Cardiac muscle cell (in vitro differentiated cells and primary cell): ENCODE measurements around the gene CEP68. TPM values are rescaled to one million over a fixed set of nuclear protein-coding genes. Genes with fewer than 3 reads are reported as not detected.

ENCODE experiments used
- DNase-seq, 2 donors: peaks; one replicate each; pipeline versions ENCODE4 v3.0.0 to v3.0.0-alpha.2; 2010 to 2017; ENCODE audit warnings: low read depth in 1 of 2, low spot score in 1 of 2
- H3K27ac ChIP-seq: fragments of 200-600 bp; sonication (generic); 2 replicates; pipeline ENCODE4 v1.5.1; 2016
- H3K27me3 ChIP-seq: fragments of 200-600 bp; sonication (generic); 2 replicates; pipeline ENCODE4 v1.6.0; 2016; ENCODE audit warnings: control low read depth
- H3K36me3 ChIP-seq: fragments of 200-600 bp; sonication (generic); 2 replicates; pipeline ENCODE4 v1.5.1; 2016; ENCODE audit warnings: control low read depth
- H3K4me1 ChIP-seq: fragments of 200-600 bp; sonication (generic); 2 replicates; pipeline ENCODE4 v1.8.1; 2017; ENCODE audit warnings: low read depth, mild to moderate bottlenecking, mixed run types
- H3K4me3 ChIP-seq: fragments of 200-600 bp; sonication (generic); 2 replicates; pipeline ENCODE4 v1.5.1; 2016; ENCODE audit warnings: mild to moderate bottlenecking
- H3K9me3 ChIP-seq: fragments of 200-600 bp; sonication (generic); 2 replicates; pipeline ENCODE4 v1.5.1; 2017; ENCODE audit warnings: low read depth, mild to moderate bottlenecking, control low read depth
- CTCF ChIP-seq: IDR thresholded peaks from 2 replicates; pipeline ENCODE4 v1.5.1; 2012; ENCODE audit warnings: low read depth, mild to moderate bottlenecking, low read length
- polyA plus RNA-seq: library from polyadenylated mRNA; unstranded; fragments of >200 nt; fragmentation: Nextera tagmentation; extraction: Ambion mirVana; gene quantifications from 2 replicates; pipeline ENCODE4 v1.2.1, GENCODE V29; 2016
- total RNA-seq: library from RNA; depleted of rRNA; stranded (reverse); fragments of >200 nt; gene quantifications from 2 replicates; pipeline ENCODE4 v1.2.3, GENCODE V29; 2016

The CEP68 gene
- total and polyA plus RNA-seq, 2 experiments from 2014 or later, result 17.6 to 28.3 TPM

- Histone ChIP-seq H3K36me3 (peaks cover 37% of the 10 kb centered on the region), H3K4me3 (no peak overlapping the region), H3K27ac (no peak overlapping the region), H3K27me3 (no peaks in the 10 kb centered on the region), H3K4me1 (no peaks in the 10 kb centered on the region), H3K9me3 (no peaks in the 10 kb centered on the region)
- TF ChIP-seq CTCF, result no peak
- DNase-seq, result no peak
Observed at GRCh38 chr2:65098741-65099140, 42.5 kb downstream of the CEP68 start.

- no peaks in the 10 kb centered on the region for H3K4me1 ChIP-seq
- DNase-seq, result no peak
- peaks cover 38% of the 10 kb centered on the region for H3K36me3 ChIP-seq
- no peaks in the 10 kb centered on the region for H3K9me3 ChIP-seq
- no peak overlapping the region for H3K27ac ChIP-seq
- no peaks in the 10 kb centered on the region for H3K27me3 ChIP-seq
- H3K4me3 ChIP-seq, result no peak overlapping the region
- no peak for TF ChIP-seq CTCF
Observed at GRCh38 chr2:65101071-65101470, 44.9 kb downstream of the CEP68 start.

GRCh38 chr2:65103013-65103715 is 46.9 kb downstream of the CEP68 start:
- Histone ChIP-seq H3K9me3 (no peaks in the 10 kb centered on the region), H3K27me3 (no peaks in the 10 kb centered on the region), H3K4me3 (no peak overlapping the region), H3K36me3 (peaks cover 25% of the 10 kb centered on the region), H3K27ac (no peak overlapping the region), H3K4me1 (no peaks in the 10 kb centered on the region)
- no peak for DNase-seq
- TF ChIP-seq CTCF, result no peak

GRCh38 chr2:65107530-65107929 is 51.3 kb downstream of the CEP68 start:
- TF ChIP-seq CTCF, result no peak

GRCh38 chr2:65108780-65109179 is 52.6 kb downstream of the CEP68 start:
- no peak for TF ChIP-seq CTCF
- Histone ChIP-seq H3K4me3 (no peak overlapping the region), H3K9me3 (no peaks in the 10 kb centered on the region), H3K4me1 (no peaks in the 10 kb centered on the region), H3K27ac (no peak overlapping the region), H3K36me3 (peaks cover 4% of the 10 kb centered on the region), H3K27me3 (no peaks in the 10 kb centered on the region)
- no peak for DNase-seq

More at GRCh38 chr2:65107530-65107929, 51.3 kb downstream of the CEP68 start:
- no peaks in the 10 kb centered on the region for H3K4me1 ChIP-seq
- no peak overlapping the region for H3K27ac ChIP-seq
- H3K9me3 ChIP-seq, result no peaks in the 10 kb centered on the region
- H3K36me3 ChIP-seq, result peaks cover 5% of the 10 kb centered on the region
- H3K4me3 ChIP-seq, result no peak overlapping the region
- no peaks in the 10 kb centered on the region for H3K27me3 ChIP-seq
- DNase-seq, result no peak
